Upper lobe of left lung (tissue), 4 donors: Measurements from ENCODE around the gene SLC10A6.

Source experiments
- CTCF ChIP-seq, 6 experiments: fragments of 450-650 bp in 4 of 6; fragments of 200-600 bp in 2 of 6; sonication (generic) in 2 of 6; IDR thresholded peaks; one replicate each; pipeline ENCODE4 v1.5.1; 2016 to 2019; ENCODE audit warnings: antibody characterized with exemption in 6 of 6
- EP300 ChIP-seq, 4 donors: sonication (generic); formaldehyde crosslinking; IDR thresholded peaks; one replicate each; pipeline ENCODE4 v1.5.1; 2017; ENCODE audit warnings: antibody characterized with exemption in 4 of 4, control low read depth in 2 of 4
- POLR2A ChIP-seq, 4 donors: fragments of 450-650 bp; IDR thresholded peaks; one replicate each; pipeline ENCODE4 v1.5.1; 2016 to 2017; ENCODE audit warnings: antibody characterized with exemption in 4 of 4, mild to moderate bottlenecking in 2 of 4
- POLR2AphosphoS5 ChIP-seq, 2 donors: sonication (generic); formaldehyde crosslinking; IDR thresholded peaks; one replicate each; pipeline ENCODE4 v1.5.1; 2017; ENCODE audit warnings: antibody characterized with exemption in 2 of 2

GRCh38 chr4:86840858-86841257 lies 8.3 kb downstream of the SLC10A6 start:
- no peak for TF ChIP-seq CTCF (IDR thresholded peaks at IDR 0.05)
- TF ChIP-seq POLR2AphosphoS5 (IDR thresholded peaks at IDR 0.05): no peak
- TF ChIP-seq POLR2A (IDR thresholded peaks at IDR 0.05): no peak
- no peak for TF ChIP-seq EP300 (IDR thresholded peaks at IDR 0.05)
